HuH-7.5 (cell line): Measurements from ENCODE around the gene HDGFL1.

Experiments used
- DNase-seq: peaks from one replicate; pipeline ENCODE4 v3.0.0; 2011; ENCODE audit warnings: low spot score

HDGFL1 gene

DNA sequence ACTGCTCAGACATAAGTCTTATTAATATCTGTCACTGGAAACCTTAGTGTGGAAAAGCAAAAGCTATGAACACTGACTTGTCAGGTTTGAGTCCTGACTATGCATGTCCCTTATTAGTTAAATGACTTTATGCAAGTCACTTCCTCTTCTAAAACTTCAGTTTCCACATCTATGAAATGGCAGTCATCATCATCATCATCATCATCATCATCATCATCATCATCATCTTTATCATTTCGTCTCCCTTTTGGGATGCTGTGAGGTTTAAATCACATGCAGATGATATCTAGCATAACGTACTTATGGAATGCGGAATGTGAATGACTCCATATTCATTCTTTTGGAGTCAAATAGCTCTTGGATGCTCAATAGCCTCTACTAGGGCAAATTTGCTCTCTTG is 24.5 kb downstream of the HDGFL1 start:
- DNase-seq: no peak

DNA sequence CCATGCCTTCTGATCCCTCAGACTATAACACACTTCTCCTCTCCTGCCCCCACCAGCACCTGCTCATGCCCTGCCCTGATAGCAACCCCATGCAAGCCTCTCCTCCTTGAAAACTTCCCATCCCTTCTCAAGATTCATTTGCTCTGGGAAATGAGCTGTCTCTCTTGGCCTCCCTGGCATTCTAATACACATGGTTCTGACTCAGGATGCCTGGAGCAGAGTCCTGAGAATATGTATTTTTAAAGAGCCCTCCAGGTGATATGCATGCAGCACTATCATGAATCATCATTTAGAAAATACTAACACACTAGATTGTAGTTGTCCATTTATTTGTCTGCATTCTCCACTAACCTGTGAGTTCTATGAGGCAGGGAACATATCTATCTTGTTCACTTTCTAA is 26.6 kb downstream of the HDGFL1 start:
- no peak for DNase-seq

DNA sequence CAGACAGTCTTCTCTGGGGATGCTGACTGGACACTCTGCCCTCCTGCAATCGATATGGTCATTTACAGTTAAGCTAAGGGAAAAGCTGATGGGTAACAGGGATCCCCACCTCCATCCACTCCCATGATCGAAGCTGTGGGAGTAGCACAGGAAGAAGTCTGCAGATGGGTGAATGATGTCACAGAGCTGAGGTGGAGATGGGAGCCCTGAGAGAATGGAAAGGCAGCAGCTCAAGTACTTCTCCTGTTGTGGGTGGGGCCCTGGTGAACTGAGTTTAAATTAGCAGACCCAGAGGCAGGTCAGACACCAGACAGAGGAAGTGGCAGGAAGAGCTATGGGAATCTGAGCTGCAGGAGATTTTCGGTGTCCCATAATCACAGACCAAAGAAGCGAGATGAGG is 29.0 kb downstream of the HDGFL1 start:
- no peak for DNase-seq

DNA sequence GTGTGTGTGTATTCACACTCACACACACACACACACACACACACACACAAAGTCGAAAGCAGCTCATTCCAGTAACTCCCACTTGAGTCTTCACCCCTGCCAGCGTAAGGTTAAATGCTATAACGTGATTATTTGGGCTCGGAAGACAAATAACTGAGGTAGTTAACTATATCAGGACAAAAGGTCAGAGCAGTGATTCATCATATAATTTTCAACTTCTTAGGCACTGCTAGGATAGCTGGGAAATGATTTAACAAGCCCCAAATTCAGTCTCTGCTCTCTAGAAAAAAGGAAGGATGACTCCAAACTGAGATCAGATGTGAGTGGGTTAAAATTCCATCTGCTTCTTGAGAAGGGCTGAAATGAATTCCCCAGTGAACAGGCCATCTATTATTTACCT is 30.7 kb downstream of the HDGFL1 start:
- no peak for DNase-seq

DNA sequence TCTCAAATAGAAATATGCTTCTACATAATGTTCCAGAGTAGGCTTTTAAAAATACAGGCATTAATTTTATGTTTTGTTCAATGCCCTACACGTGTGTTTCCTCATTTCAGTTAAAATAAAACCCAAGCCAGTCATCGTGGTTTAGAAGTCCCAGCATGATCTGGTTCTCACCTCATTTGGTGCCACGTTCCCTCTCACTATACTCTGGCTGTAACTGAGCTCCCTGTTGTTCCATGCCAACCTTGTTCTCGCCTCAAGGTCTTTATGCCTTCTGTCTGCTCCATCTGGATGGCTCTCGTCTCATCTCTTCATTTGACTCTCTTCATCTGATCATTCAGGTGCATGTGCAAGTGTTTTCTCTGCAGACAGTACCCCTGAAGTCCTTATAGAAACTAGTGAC is 32.6 kb downstream of the HDGFL1 start:
- no peak for DNase-seq

DNA sequence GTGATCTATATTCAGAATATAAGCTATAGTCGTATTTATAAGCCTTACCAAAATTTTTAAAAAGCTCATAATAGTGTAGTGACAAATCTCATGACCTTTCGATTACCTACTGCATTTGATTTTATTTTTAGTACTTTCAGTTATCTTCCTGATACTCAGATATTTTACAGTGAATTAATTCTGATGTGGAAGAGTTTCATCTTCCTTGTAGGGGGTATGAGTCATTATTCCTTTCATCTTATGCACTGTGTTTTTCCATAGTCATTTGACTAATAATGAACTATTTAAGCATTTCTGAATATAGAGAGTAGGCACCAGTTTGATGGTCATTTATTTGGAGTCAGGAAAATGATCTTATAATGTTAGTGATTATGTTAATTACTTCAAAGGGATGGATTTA is 36.4 kb downstream of the HDGFL1 start:
- DNase-seq: no peak

DNA sequence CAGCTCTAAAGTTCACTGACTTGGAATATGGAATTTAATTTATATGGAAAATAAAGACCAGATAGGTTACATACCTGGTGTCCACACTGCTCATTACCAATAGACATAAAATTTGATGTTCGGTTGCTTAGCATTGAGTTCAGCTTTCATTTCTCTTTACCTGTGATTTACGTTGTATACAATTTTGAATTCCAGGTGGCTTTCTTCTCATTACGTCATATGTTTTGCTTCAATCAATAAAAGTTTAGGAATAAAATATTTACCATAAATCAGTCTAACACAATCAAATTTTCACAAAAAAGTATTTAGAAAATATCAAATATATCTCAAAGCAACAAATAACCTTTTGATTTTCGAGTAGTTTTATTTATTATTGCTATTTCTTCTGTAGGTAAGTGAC is 40.8 kb downstream of the HDGFL1 start:
- no peak for DNase-seq

DNA sequence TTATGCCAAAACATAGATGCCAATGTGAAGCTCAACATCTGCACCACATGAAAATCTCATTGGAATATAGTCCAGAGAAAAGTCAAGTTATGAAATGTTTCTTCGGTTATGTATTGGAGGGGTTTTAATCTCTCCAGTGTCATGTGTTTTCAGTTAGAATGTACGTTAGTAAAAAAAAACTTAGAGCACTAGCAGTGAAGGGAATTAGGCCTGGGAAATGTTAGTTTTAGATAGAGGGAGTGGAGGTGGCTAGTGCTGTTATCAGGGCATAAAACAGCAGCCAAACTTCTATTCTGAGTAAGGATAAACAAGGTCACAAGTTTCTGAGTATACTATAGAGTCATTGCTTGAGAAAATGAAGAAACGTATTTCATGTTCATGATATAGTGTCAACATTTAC is 42.9 kb downstream of the HDGFL1 start:
- no peak for DNase-seq

DNA sequence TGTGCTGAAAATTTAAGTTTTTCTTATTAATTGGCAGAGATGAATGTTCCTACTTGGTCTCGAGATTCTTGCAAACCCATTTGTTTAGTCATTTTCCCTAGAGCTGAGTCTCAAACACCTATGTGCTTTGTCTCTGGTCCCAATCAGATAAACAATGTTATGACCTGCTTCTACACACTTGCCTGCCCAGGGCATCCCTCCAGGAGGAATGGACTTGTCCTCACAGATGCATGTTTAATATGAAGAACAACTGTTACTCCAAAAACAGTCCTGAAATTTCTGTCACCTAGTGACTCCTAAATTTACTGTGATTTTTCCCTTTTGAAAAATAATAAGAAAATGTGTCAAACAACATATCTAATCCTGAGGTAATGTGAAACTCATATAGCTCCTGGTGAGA is 43.7 kb downstream of the HDGFL1 start:
- no peak for DNase-seq

DNA sequence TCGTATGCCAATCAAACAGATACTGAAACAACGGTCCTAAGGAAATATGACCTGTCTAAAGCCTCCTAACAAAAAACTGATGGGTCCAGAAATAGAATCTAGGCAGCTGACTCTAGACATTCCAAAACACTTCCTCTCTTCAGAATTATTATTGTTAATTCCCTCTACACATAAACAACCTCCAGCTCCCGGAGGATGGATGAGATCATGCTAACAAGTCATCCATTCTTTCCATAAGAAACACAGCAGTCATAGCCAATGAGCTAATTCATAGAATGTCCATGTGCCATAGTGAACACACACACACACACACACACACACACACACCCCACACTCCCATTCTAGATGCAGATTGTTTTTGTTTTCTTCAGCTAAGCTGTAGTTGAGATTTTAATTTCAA is 44.3 kb downstream of the HDGFL1 start:
- DNase-seq: no peak

DNA sequence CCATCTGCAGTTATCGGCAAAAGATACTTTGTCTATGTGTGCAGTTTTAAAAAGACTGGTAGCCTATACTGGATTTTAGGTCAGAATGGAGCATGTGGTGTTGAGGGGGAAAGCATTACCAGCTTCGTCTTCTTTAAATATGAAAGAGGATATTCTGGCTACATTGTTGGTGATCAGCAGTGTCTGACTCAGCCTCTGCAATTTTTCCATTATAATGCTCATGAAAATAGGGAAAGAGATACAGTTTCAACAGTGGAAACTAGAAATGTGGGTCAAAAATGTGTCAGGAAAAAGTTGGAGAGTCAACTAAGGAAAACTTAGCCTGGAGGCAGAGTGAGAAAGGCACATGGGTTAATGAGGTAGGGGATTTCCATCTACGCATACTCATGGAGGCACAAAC is 45.2 kb downstream of the HDGFL1 start:
- no peak for DNase-seq

DNA sequence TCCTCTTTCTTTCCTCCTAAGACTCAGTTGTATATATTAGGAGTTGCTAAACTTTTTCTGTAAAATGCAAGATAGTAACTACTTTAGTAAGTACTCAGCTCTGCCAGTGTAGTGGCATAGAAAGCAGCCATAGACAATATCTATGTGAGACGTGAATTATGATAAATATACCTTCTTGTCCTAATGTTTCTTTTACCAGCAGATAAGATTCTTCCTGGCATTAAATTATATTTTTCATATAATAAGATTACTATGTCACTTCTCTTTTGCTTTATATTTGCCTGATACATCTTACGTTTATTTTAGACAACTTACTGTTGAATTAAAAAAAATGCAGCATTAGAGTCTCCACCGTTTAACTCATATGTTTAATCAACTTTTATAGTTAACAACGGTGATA is 51.7 kb downstream of the HDGFL1 start:
- no peak for DNase-seq
